ENCODE results near the gene LEO1.

LEO1 gene

GRCh38 chr15:51971375-51972133, at the start of gene LEO1:
Gene LEO1, minus strand, starts transcription at chr15:51971778. Its CDS starts 33 bp downstream, at chr15:51971745.
- DNase-seq (ENCODE audit: low spot score) = peak; percentile 95

- DNase-seq (ENCODE audit: low spot score) = peak; percentile 85
Observed at GRCh38 chr15:52021128-52021671, 49.6 kb upstream of the LEO1 start.

GRCh38 chr15:52020221-52021085, 48.9 kb upstream of the LEO1 start:
- no peak for DNase-seq (ENCODE audit: low spot score)

GRCh38 chr15:52019394-52020220, 48.0 kb upstream of the LEO1 start:
- peak; percentile 54 for DNase-seq (ENCODE audit: low spot score)

- DNase-seq (ENCODE audit: low spot score) = peak; percentile 93
Observed at GRCh38 chr15:52018693-52019393, 47.3 kb upstream of the LEO1 start, which contains the start of gene MAPK6. Gene MAPK6, plus strand, starts transcription at chr15:52019219. Its CDS starts 27,242 bp downstream, at chr15:52046461.

GRCh38 chr15:52018244-52018643, 46.7 kb upstream of the LEO1 start:
- DNase-seq (ENCODE audit: low spot score) = no peak

- no peak for DNase-seq (ENCODE audit: low spot score)
Observed at GRCh38 chr15:52016316-52016715, 44.7 kb upstream of the LEO1 start.

- no peak for DNase-seq (ENCODE audit: low spot score)
Observed at GRCh38 chr15:52014616-52015015, 43.0 kb upstream of the LEO1 start.

- DNase-seq (ENCODE audit: low spot score) = no peak
Observed at GRCh38 chr15:52013151-52013791, 41.7 kb upstream of the LEO1 start.

- no peak for DNase-seq (ENCODE audit: low spot score)
Observed at GRCh38 chr15:52012210-52012609, 40.6 kb upstream of the LEO1 start.

- DNase-seq (ENCODE audit: low spot score) = no peak
Observed at GRCh38 chr15:52011711-52012144, 40.1 kb upstream of the LEO1 start.

GRCh38 chr15:52010633-52011595, 39.3 kb upstream of the LEO1 start:
- peak; percentile 29 for DNase-seq (ENCODE audit: low spot score)

GRCh38 chr15:52008698-52009434, 37.3 kb upstream of the LEO1 start:
- DNase-seq (ENCODE audit: low spot score) = no peak

- DNase-seq (ENCODE audit: low spot score) = no peak
Observed at GRCh38 chr15:52008359-52008697, 36.8 kb upstream of the LEO1 start.

GRCh38 chr15:52006702-52007340, 35.2 kb upstream of the LEO1 start:
- no peak for DNase-seq (ENCODE audit: low spot score)

GRCh38 chr15:52005748-52006701, 34.4 kb upstream of the LEO1 start:
- DNase-seq (ENCODE audit: low spot score) = peak; percentile 46

- no peak for DNase-seq (ENCODE audit: low spot score)
Observed at GRCh38 chr15:52004806-52005205, 33.2 kb upstream of the LEO1 start.
